HG02610 (cell line): Measurements from ENCODE around the gene ABCC6.
"Not testable (repeated sequence)": the region's sequence is repeated elsewhere in the genome, so short reads cannot be mapped to it uniquely, and the experiment has no call there.

Experiments used
- ATAC-seq: cut with Tn5 transposase; IDR thresholded peaks from one replicate; pipeline ENCODE4 v1.9.1; 2021; ENCODE audit warnings: mild to moderate bottlenecking, moderate library complexity; ENCODE audit not compliant: unreplicated experiment

ABCC6 gene

GRCh38 chr16:16222850-16223661 lies at the start of gene ABCC6:
ABCC6 (minus strand) TSS chr16:16223494; CDS start chr16:16223434, 60 bp downstream.
- not testable (repeated sequence) for ATAC-seq

- not testable (repeated sequence) for ATAC-seq
These were observed 49.4 kb upstream of the ABCC6 start for GRCh38 chr16:16272573-16273221.

- ATAC-seq = not testable (repeated sequence)
These were observed 48.4 kb upstream of the ABCC6 start for GRCh38 chr16:16271658-16272057.

GRCh38 chr16:16268185-16268808 lies 45.0 kb upstream of the ABCC6 start:
- not testable (repeated sequence) for ATAC-seq

GRCh38 chr16:16267708-16268107 lies 44.4 kb upstream of the ABCC6 start:
- ATAC-seq = not testable (repeated sequence)

- not testable (repeated sequence) for ATAC-seq
These were observed 41.8 kb upstream of the ABCC6 start for GRCh38 chr16:16265044-16265443.

- ATAC-seq = not testable (repeated sequence)
These were observed 40.7 kb upstream of the ABCC6 start for GRCh38 chr16:16263947-16264346.

- not testable (repeated sequence) for ATAC-seq
These were observed 39.8 kb upstream of the ABCC6 start for GRCh38 chr16:16262954-16263555.

- not testable (repeated sequence) for ATAC-seq
These were observed 36.7 kb upstream of the ABCC6 start for GRCh38 chr16:16259971-16260370.

- not testable (repeated sequence) for ATAC-seq
These were observed 35.5 kb upstream of the ABCC6 start for GRCh38 chr16:16258822-16259221.

- ATAC-seq = not testable (repeated sequence)
These were observed 34.1 kb upstream of the ABCC6 start for GRCh38 chr16:16257301-16257923.

- not testable (repeated sequence) for ATAC-seq
These were observed 29.1 kb upstream of the ABCC6 start for GRCh38 chr16:16252377-16252776.

GRCh38 chr16:16249621-16250330 lies 26.5 kb upstream of the ABCC6 start:
- ATAC-seq = not testable (repeated sequence)

GRCh38 chr16:16247439-16247838 lies 24.1 kb upstream of the ABCC6 start:
- ATAC-seq = not testable (repeated sequence)

- ATAC-seq = not testable (repeated sequence)
These were observed 23.4 kb upstream of the ABCC6 start for GRCh38 chr16:16246578-16247262.

- ATAC-seq = not testable (repeated sequence)
These were observed 20.6 kb upstream of the ABCC6 start for GRCh38 chr16:16243886-16244285.

- ATAC-seq = not testable (repeated sequence)
These were observed 17.4 kb upstream of the ABCC6 start for GRCh38 chr16:16240667-16241066.

GRCh38 chr16:16237738-16238137 lies 14.4 kb upstream of the ABCC6 start:
- ATAC-seq = not testable (repeated sequence)

- not testable (repeated sequence) for ATAC-seq
These were observed 13.8 kb upstream of the ABCC6 start for GRCh38 chr16:16237071-16237470.
